Right ventricle myocardium inferior (tissue), 1 donor: ENCODE measurements around the gene ARHGDIG. TPM values are rescaled to one million over a fixed set of nuclear protein-coding genes. Genes with fewer than 3 reads are reported as not detected.

Experiments used
- ATAC-seq: fragments of 200-7000 bp; cut with Tn5 transposase; one replicate; pipeline ENCODE4 v1.9.1; 2020; ENCODE audit warnings: mild to moderate bottlenecking, moderate library complexity
- DNase-seq: peaks from one replicate; pipeline ENCODE4 v3.0.0; 2021; ENCODE audit errors: missing footprints
- intact Hi-C: fragments of 100-400 bp; cut with DNase I; formaldehyde crosslinking; loops from one replicate; pipeline ENCODE4 v1.11.0; 2022
- total RNA-seq: library from RNA; stranded (reverse); fragmentation: NEBNext Ultra II Directional; extraction: Animal tissue kit (Norgen Biotek cat#: 25700); gene quantifications from one replicate; pipeline ENCODE4 v1.2.1, GENCODE V29; 2021
- donor health status: DM: no; HTN: yes; CAD: no; lungs with severe emphysema.

Gene ARHGDIG
- total RNA-seq, 1 donor from 2014 or later = 9.3 TPM

GRCh38 chr16:275786-276232, 4.6 kb upstream of the ARHGDIG start, which contains the start of gene RGS11:
Gene RGS11, minus strand, starts transcription at chr16:275944. Its CDS starts 33 bp downstream, at chr16:275911.
- no peak for DNase-seq
- ATAC-seq = peak; percentile 58
- intact Hi-C loops = no loop called here

- ATAC-seq (peak; percentile 11), DNase-seq (no peak)
- intact Hi-C loops = no loop called here
Observed at GRCh38 chr16:276426-277077, 3.8 kb upstream of the ARHGDIG start.

GRCh38 chr16:278863-279366, 1.5 kb upstream of the ARHGDIG start:
- no peak for ATAC-seq
- DNase-seq = no peak
- intact Hi-C loops = no loop called here

- ATAC-seq (no peak), DNase-seq (no peak)
- intact Hi-C loops = no loop called here
Observed at GRCh38 chr16:279531-279930, 860 bp upstream of the ARHGDIG start.

GRCh38 chr16:280005-280460, 358 bp upstream of the ARHGDIG start:
- DNase-seq = no peak
- intact Hi-C loops = no loop called here
- no peak for ATAC-seq

GRCh38 chr16:280991-281659, 734 bp downstream of the ARHGDIG start:
- ATAC-seq (no peak), DNase-seq (no peak)
- intact Hi-C loops = no loop called here

- DNase-seq (no peak), ATAC-seq (no peak)
- intact Hi-C loops = no loop called here
Observed at GRCh38 chr16:281660-282255, 1.4 kb downstream of the ARHGDIG start.

- intact Hi-C loops = no loop called here
- ATAC-seq = no peak
- DNase-seq = no peak
Observed at GRCh38 chr16:282491-282890, 2.1 kb downstream of the ARHGDIG start.

GRCh38 chr16:283033-283805, 2.8 kb downstream of the ARHGDIG start, which contains the start of gene PDIA2:
Gene PDIA2, plus strand, starts transcription at chr16:283164. Its CDS starts 6 bp downstream, at chr16:283170.
- intact Hi-C loops = no loop called here
- no peak for DNase-seq
- ATAC-seq = no peak

GRCh38 chr16:284204-285120, 4.1 kb downstream of the ARHGDIG start:
- intact Hi-C loops = no loop called here
- DNase-seq (no peak), ATAC-seq (no peak)

- ATAC-seq (no peak), DNase-seq (no peak)
- intact Hi-C loops = no loop called here
Observed at GRCh38 chr16:285146-286055, 5.0 kb downstream of the ARHGDIG start.

- intact Hi-C loops = no loop called here
- ATAC-seq = no peak
- no peak for DNase-seq
Observed at GRCh38 chr16:286491-287297, 6.3 kb downstream of the ARHGDIG start.

- intact Hi-C loops = no loop called here
Observed at GRCh38 chr16:287298-287811, 7.0 kb downstream of the ARHGDIG start.

GRCh38 chr16:287981-288920, 7.9 kb downstream of the ARHGDIG start:
- no peak for DNase-seq

More at GRCh38 chr16:287298-287811, 7.0 kb downstream of the ARHGDIG start:
- DNase-seq = no peak
- ATAC-seq = no peak

More at GRCh38 chr16:287981-288920, 7.9 kb downstream of the ARHGDIG start:
- intact Hi-C loops = no loop called here
- no peak for ATAC-seq
